Sigmoid colon (tissue), 7 donors: Measurements from ENCODE around the gene NUDC. TPM values are rescaled to one million over a fixed set of nuclear protein-coding genes. Genes with fewer than 3 reads are reported as not detected.
A peak's percentile ranks its signal among the peaks of the same experiment; 100 is the strongest.

Experiments used
- DNase-seq: peaks from one replicate; pipeline ENCODE4 v3.0.0-alpha.2; 2019
- H3K27ac ChIP-seq, 4 donors: fragments of 200-600 bp; sonication (generic); one replicate each; pipeline ENCODE4 v1.5.1; 2016 to 2019; ENCODE audit warnings: mild to moderate bottlenecking in 1 of 4
- H3K27me3 ChIP-seq, 3 donors: fragments of 200-600 bp; sonication (generic); one replicate each; pipeline ENCODE4 v1.5.1; 2019; ENCODE audit warnings: mild to moderate bottlenecking in 1 of 3
- H3K36me3 ChIP-seq, 4 donors: fragments of 200-600 bp; sonication (generic); one replicate each; pipeline ENCODE4 v1.5.1; 2016 to 2019
- H3K4me1 ChIP-seq, 4 donors: fragments of 200-600 bp; sonication (generic); one replicate each; pipeline ENCODE4 v1.5.1; 2017 to 2019
- H3K4me3 ChIP-seq, 4 donors: fragments of 200-600 bp; sonication (generic); one replicate each; pipeline ENCODE4 v1.5.1; 2017 to 2019; ENCODE audit warnings: mild to moderate bottlenecking in 2 of 4, moderate library complexity in 1 of 4
- H3K9me3 ChIP-seq, 4 donors: fragments of 200-600 bp in 3 of 4; sonication (generic) in 3 of 4; one replicate each; pipeline versions ENCODE4 v1.5.1 to v1.6.1; 2013 to 2019
- EP300 ChIP-seq, 4 donors: sonication (generic); formaldehyde crosslinking; IDR thresholded peaks; one replicate each; pipeline ENCODE4 v1.6.1; 2017; ENCODE audit warnings: antibody characterized with exemption in 4 of 4
- POLR2A ChIP-seq, 2 donors: fragments of 450-650 bp; IDR thresholded peaks; one replicate each; pipeline ENCODE4 v1.6.1; 2016; ENCODE audit warnings: antibody characterized with exemption in 2 of 2, mild to moderate bottlenecking in 2 of 2, moderate library complexity in 2 of 2
- POLR2AphosphoS5 ChIP-seq, 4 donors: sonication (generic); formaldehyde crosslinking; IDR thresholded peaks; one replicate each; pipeline ENCODE4 v1.6.1; 2017; ENCODE audit warnings: antibody characterized with exemption in 4 of 4
- WGBS, 2 donors: extraction: QIAGEN DNeasy Blood & Tissue Kit; methylation state at CpG; one replicate each; pipeline ENCODE4 v1.1.7; 2013; 5-methylcytosine and 5-hydroxymethylcytosine counted together
- intact Hi-C: fragments of 100-400 bp; cut with DNase I; formaldehyde crosslinking; loops from one replicate; pipeline ENCODE4 v1.15.1; 2023
- polyA plus RNA-seq, 3 donors: library from polyadenylated mRNA; stranded (reverse); fragments of 200-250 nt; gene quantifications; one replicate each; pipeline ENCODE4 v1.2.3, GENCODE V29; 2013
- total RNA-seq, 4 donors: library from RNA; depleted of rRNA; stranded (reverse); fragments of >200 nt; gene quantifications; one replicate each; pipeline ENCODE4 v1.1.0, GENCODE V29; 2016
- TF ChIP-seq, protein P1 (sequence below), 4 experiments: fragments of 450-650 bp in 3 of 4; fragments of 200-600 bp in 1 of 4; IDR thresholded peaks; one replicate each; pipeline ENCODE4 v1.5.1; 2016 to 2019; ENCODE audit warnings: antibody characterized with exemption in 4 of 4, mild to moderate bottlenecking in 3 of 4, moderate library complexity in 2 of 4
- donor health status: healthy with polysubstance abuse.
- donor health status: Bipolar disorder and iron deficiency.
- donor health status: healthy.

The NUDC gene
- total and polyA plus RNA-seq, 7 donors = 28.4 to 82.1 (median 57.1) TPM

DNA sequence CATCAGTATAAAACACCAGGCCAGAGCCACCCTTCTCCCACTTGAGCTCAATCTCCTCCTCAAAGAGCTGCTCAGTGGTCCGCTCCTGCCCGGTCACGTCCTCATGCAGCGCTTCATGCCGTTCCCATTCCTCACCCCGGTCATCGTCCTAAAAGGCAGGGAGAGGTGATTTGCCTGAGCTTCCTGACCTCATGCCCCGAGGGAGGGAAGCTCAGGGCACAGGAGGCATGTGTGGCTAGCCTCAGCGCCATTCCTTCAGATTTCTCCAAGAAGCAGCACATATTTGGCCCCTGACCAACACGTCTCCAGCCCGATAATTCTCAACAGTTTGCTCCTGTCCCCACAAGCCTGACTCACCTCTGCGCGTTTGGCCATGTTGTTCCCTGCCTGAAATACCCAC lies 27.3 kb upstream of the NUDC start:
- no peak overlapping the region for H3K4me3 ChIP-seq
- no peak for DNase-seq
- no peaks in the 10 kb centered on the region for H3K27me3 ChIP-seq
- H3K36me3 ChIP-seq = peaks cover 4 to 68% (median 31%) of the 10 kb centered on the region in 4 donors
- peaks cover 0 to 20% (median 17%) of the 10 kb centered on the region in 4 donors for H3K4me1 ChIP-seq
- intact Hi-C loops = no loop called here
- 96 to 97% methylated on average over 13 of the region's 13 CpGs for WGBS, 2 donors
- no peaks in the 10 kb centered on the region for H3K9me3 ChIP-seq
- H3K27ac ChIP-seq = no peak overlapping the region
- no peak for TF ChIP-seq POLR2AphosphoS5 (IDR thresholded peaks at IDR 0.05)
- TF ChIP-seq, protein P1, sequence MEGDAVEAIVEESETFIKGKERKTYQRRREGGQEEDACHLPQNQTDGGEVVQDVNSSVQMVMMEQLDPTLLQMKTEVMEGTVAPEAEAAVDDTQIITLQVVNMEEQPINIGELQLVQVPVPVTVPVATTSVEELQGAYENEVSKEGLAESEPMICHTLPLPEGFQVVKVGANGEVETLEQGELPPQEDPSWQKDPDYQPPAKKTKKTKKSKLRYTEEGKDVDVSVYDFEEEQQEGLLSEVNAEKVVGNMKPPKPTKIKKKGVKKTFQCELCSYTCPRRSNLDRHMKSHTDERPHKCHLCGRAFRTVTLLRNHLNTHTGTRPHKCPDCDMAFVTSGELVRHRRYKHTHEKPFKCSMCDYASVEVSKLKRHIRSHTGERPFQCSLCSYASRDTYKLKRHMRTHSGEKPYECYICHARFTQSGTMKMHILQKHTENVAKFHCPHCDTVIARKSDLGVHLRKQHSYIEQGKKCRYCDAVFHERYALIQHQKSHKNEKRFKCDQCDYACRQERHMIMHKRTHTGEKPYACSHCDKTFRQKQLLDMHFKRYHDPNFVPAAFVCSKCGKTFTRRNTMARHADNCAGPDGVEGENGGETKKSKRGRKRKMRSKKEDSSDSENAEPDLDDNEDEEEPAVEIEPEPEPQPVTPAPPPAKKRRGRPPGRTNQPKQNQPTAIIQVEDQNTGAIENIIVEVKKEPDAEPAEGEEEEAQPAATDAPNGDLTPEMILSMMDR (IDR thresholded peaks at IDR 0.05) = no peak
- TF ChIP-seq EP300 (IDR thresholded peaks at IDR 0.05) = no peak
- TF ChIP-seq POLR2A (IDR thresholded peaks at IDR 0.05) = no peak

DNA sequence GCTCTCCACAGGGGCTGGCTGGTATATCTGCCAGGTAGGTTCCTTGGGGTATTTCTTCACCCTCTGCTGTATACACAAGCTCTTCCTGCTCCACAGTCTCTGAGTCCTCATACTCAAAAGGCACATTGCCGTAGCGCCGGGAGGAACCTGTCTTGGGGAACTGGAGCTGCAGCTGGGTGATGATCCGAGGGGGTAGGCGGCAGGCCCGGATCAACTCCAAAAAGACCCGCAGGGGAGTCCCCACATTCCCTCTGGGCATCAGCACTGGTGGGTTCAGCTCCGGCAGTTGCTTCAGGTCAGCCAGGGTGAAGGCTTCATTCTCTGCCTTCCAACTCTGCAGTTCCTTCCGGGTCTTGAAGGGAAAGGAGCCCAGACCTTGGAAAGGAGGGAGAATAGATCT lies 24.2 kb upstream of the NUDC start:
- no peaks in the 10 kb centered on the region for H3K9me3 ChIP-seq
- no peak for DNase-seq
- peaks cover 0 to 21% (median 13%) of the 10 kb centered on the region in 4 donors for H3K4me1 ChIP-seq
- no peak overlapping the region for H3K4me3 ChIP-seq
- peaks cover 4 to 58% (median 30%) of the 10 kb centered on the region in 4 donors for H3K36me3 ChIP-seq
- WGBS, 2 donors = 94 to 96% methylated on average over 9 of the region's 9 CpGs
- TF ChIP-seq EP300 (IDR thresholded peaks at IDR 0.05) = no peak
- TF ChIP-seq POLR2A (IDR thresholded peaks at IDR 0.05) = no peak
- intact Hi-C loops = no loop called here
- no peaks in the 10 kb centered on the region for H3K27me3 ChIP-seq
- H3K27ac ChIP-seq = no peak overlapping the region

DNA sequence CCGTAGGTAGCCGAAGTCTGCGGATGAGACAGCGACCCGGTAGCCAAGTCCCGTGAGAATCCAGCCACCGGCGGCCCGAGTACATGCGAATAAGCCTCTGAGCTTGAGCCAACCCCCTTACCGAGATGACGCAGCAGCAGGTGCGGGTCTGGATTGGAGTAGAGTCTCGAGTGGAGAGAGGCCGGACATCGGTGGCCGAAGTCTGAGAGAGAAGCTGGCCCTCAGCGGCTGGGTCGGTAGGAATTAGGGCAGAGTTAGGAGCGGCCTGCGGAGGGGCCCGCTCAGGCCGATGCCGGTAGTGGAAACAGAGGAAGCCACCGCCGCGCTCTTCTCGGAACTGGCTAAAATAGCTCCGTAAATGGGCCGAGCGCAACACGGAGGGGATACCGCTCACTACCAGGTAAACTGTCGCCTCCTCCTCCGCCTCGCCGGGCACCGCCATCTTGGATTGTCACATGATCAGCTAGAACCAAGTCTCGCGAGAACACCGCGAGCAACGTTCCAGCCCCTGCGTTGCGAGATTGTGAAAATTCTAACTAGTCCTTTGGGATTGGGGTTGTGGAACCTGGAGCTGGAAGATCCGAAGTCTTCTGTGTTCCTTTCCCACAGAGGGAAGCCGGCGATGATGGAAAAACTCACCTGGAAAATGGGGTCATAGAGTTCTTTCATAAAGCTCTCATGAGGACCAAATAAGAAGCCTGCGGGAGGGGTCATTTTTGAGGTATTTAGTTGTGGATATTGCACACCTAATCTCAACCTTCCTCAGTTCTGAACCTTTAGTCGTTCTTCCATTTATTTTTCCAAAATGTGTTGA lies 21.3 kb upstream of the NUDC start, which contains the start of gene GPATCH3:
Gene GPATCH3 (minus strand): TSS at position 467 of the 814 bp plus-strand sequence. CDS start 25 bp downstream, at position 442.
- no peak for TF ChIP-seq EP300 (IDR thresholded peaks at IDR 0.05)
- TF ChIP-seq, protein P1 (IDR thresholded peaks at IDR 0.05) = no peak
- TF ChIP-seq POLR2A (IDR thresholded peaks at IDR 0.05) = peak; percentile 23 to 27
- peak; percentile 48 to 81 (median 79) for TF ChIP-seq POLR2AphosphoS5 (IDR thresholded peaks at IDR 0.05)
- peaks cover 0 to 30% (median 6%) of the 10 kb centered on the region in 4 donors for H3K36me3 ChIP-seq
- intact Hi-C loops = no loop called here
- H3K4me1 ChIP-seq = peaks cover 0 to 21% (median 13%) of the 10 kb centered on the region in 4 donors
- 0% methylated on average over 50 of the region's 50 CpGs for WGBS, 2 donors
- H3K4me3 ChIP-seq = peak within 1 kb of the TSS; percentile 84 to 94 (median 88)
- DNase-seq = peak; percentile 97
- H3K9me3 ChIP-seq = no peaks in the 10 kb centered on the region
- no peaks in the 10 kb centered on the region for H3K27me3 ChIP-seq
- peak within 1 kb of the TSS; percentile 79 to 84 (median 82) for H3K27ac ChIP-seq

DNA sequence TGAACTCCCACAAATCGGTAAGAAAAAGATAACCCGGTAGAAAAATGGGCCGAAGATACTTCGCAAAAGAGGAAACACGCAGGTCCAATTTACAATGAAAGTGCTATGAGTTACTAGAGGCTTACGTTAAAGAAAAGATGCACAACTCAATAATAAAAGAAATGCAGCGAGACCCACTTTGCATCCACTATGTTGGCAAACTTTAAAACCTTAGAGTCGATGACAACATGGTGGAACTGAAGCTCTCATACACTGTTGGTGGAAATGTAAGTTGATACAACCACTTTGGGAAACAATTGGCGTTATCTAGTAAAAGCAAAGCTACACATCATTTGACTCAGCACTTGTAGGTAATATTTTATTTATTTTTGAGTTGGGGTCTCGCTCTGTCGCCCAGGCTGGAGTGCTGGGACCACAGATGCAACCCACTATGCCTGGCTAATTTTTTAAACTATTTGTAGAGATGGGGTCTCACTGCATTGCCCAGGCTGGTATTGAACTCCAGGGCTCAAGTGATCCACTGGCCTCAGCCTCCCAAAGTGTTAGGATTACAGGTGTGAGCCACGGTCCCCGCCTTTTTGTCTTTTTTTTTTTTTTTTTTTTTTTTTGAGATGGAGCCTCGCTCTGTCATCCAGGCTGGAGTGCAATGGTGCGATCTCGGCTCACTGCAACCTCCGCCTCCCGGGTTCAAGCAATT lies 20.6 kb upstream of the NUDC start:
- no peaks in the 10 kb centered on the region for H3K27me3 ChIP-seq
- H3K9me3 ChIP-seq = no peaks in the 10 kb centered on the region
- H3K36me3 ChIP-seq = peaks cover 0 to 22% (median 5%) of the 10 kb centered on the region in 4 donors
- TF ChIP-seq POLR2AphosphoS5 (IDR thresholded peaks at IDR 0.05) (no peak), EP300 (IDR thresholded peaks at IDR 0.05) (no peak), POLR2A (IDR thresholded peaks at IDR 0.05) (no peak)
- TF ChIP-seq, protein P1 (IDR thresholded peaks at IDR 0.05) = no peak
- 65 to 72% methylated on average over 18 of the region's 18 CpGs for WGBS, 2 donors
- DNase-seq = no peak
- H3K4me3 ChIP-seq = peak overlapping the region; percentile 84 to 94 (median 88)
- intact Hi-C loops = no loop called here
- H3K27ac ChIP-seq = peak overlapping the region; percentile 79 to 84 (median 82)
- H3K4me1 ChIP-seq = peaks cover 0 to 21% (median 13%) of the 10 kb centered on the region in 4 donors
